HepG2 (cell line): ENCODE measurements around the gene LEMD2. TPM values are rescaled to one million over a fixed set of nuclear protein-coding genes. Genes with fewer than 3 reads are reported as not detected.

Experiments
- ARID2 ChIP-seq: sonication (generic); formaldehyde crosslinking; IDR thresholded peaks from 2 replicates; pipeline ENCODE4 v1.8.1; 2022; ENCODE audit warnings: mild to moderate bottlenecking, missing genetic modification reagents, borderline replicate concordance
- ARNT ChIP-seq: fragments of 450-650 bp; IDR thresholded peaks from 2 replicates; pipeline ENCODE4 v1.6.1; 2017
- ATF7 ChIP-seq, 2 experiments: fragments of 450-650 bp in 1 of 2; sonication (generic) in 1 of 2; formaldehyde crosslinking in 1 of 2; IDR thresholded peaks; 2 replicates each; pipeline versions ENCODE4 v1.4.0 to v1.6.1; 2016 to 2020; ENCODE audit warnings: antibody characterized with exemption in 1 of 2, mild to moderate bottlenecking in 1 of 2, missing genetic modification reagents in 1 of 2
- BHLHE40 ChIP-seq: IDR thresholded peaks from 2 replicates; pipeline ENCODE4 v1.6.1; 2011; ENCODE audit warnings: low read length, improper control_type of control experiment
- CREM ChIP-seq, 2 experiments: sonication (generic) in 1 of 2; formaldehyde crosslinking in 1 of 2; IDR thresholded peaks; 2 replicates each; pipeline versions ENCODE4 v1.4.0 to v1.6.1; 2016 to 2020; ENCODE audit warnings: antibody characterized with exemption in 1 of 2, mild to moderate bottlenecking in 1 of 2, missing genetic modification reagents in 1 of 2
- FOXA1 ChIP-seq, 2 experiments: fragments of 450-650 bp in 1 of 2; sonication (generic) in 1 of 2; formaldehyde crosslinking in 1 of 2; IDR thresholded peaks; 2 replicates each; pipeline versions ENCODE4 v1.4.0 to v1.6.1; 2016 to 2020; ENCODE audit warnings: missing genetic modification reagents in 1 of 2
- HNF4A ChIP-seq: sonication (generic); formaldehyde crosslinking; IDR thresholded peaks from 2 replicates; pipeline ENCODE4 v1.4.0; 2020; ENCODE audit warnings: missing genetic modification reagents
- REPIN1 ChIP-seq: sonication (generic); formaldehyde crosslinking; IDR thresholded peaks from 2 replicates; pipeline ENCODE4 v1.8.0; 2022; ENCODE audit warnings: missing genetic modification reagents, low read depth, mild to moderate bottlenecking, borderline replicate concordance
- SCMH1 ChIP-seq: sonication (generic); formaldehyde crosslinking; IDR thresholded peaks from 2 replicates; pipeline ENCODE4 v1.9.0; 2021; ENCODE audit warnings: missing genetic modification reagents, mild to moderate bottlenecking, borderline replicate concordance
- TEAD3 ChIP-seq: optimal IDR thresholded peaks from 2 replicates; pipeline ENCODE3; 2016; ENCODE audit warnings: borderline replicate concordance
- ZNF282 ChIP-seq: fragments of 450-650 bp; IDR thresholded peaks from 2 replicates; pipeline ENCODE4 v1.6.1; 2018; ENCODE audit not compliant: partially characterized antibody
- ZNF343 ChIP-seq: sonication (generic); formaldehyde crosslinking; IDR thresholded peaks from 2 replicates; pipeline ENCODE4 v1.4.0; 2020; ENCODE audit warnings: mild to moderate bottlenecking, missing genetic modification reagents
- ZNF496 ChIP-seq: sonication (generic); formaldehyde crosslinking; IDR thresholded peaks from 2 replicates; pipeline ENCODE4 v1.8.1; 2023; ENCODE audit warnings: mild to moderate bottlenecking, moderate library complexity, missing genetic modification reagents; ENCODE audit not compliant: insufficient replicate concordance
- ZNF605 ChIP-seq: sonication (generic); formaldehyde crosslinking; IDR thresholded peaks from 2 replicates; pipeline ENCODE4 v1.8.0; 2022; ENCODE audit warnings: mild to moderate bottlenecking, missing genetic modification reagents
- ZNF615 ChIP-seq: sonication (generic); formaldehyde crosslinking; IDR thresholded peaks from 2 replicates; pipeline ENCODE4 v1.5.0; 2020; ENCODE audit warnings: mild to moderate bottlenecking, missing genetic modification reagents, borderline replicate concordance
- ZNF709 ChIP-seq: sonication (generic); formaldehyde crosslinking; IDR thresholded peaks from 2 replicates; pipeline ENCODE4 v1.5.0; 2020; ENCODE audit warnings: mild to moderate bottlenecking, missing genetic modification reagents
- ZNF766 ChIP-seq: sonication (generic); formaldehyde crosslinking; IDR thresholded peaks from 2 replicates; pipeline ENCODE4 v1.5.0; 2020; ENCODE audit warnings: missing genetic modification reagents, borderline replicate concordance
- ZNF773 ChIP-seq: sonication (generic); formaldehyde crosslinking; IDR thresholded peaks from 2 replicates; pipeline ENCODE4 v1.4.0; 2020; ENCODE audit warnings: missing genetic modification reagents, borderline replicate concordance
- ZSCAN29 ChIP-seq: sonication (generic); formaldehyde crosslinking; conservative IDR thresholded peaks from 2 replicates; pipeline ENCODE4 v1.4.0; 2020; ENCODE audit warnings: mild to moderate bottlenecking, missing genetic modification reagents
- polyA plus RNA-seq, 8 experiments: library from polyadenylated mRNA; depleted of rRNA in 3 of 8; stranded (reverse) in 7 of 8; unstranded in 1 of 8; fragments of >200 nt; fragmentation: Illumina TruSeq in 4 of 8; extraction: Trizol in 4 of 8; gene quantifications; 2 replicates each; pipeline versions ENCODE4 v1.2.1 to v1.2.3, GENCODE V29; 2011 to 2016; ENCODE audit warnings: low read depth in 4 of 8, missing spikeins in 1 of 8, mixed read lengths in 1 of 8; ENCODE audit not compliant: insufficient read depth in 1 of 8
- total RNA-seq, 5 experiments: library from RNA; depleted of rRNA; stranded (reverse); fragments of >200 nt; fragmentation: Illumina TruSeq; extraction: Trizol; gene quantifications; 2 replicates each; pipeline ENCODE4 v1.2.3, GENCODE V29; 2016; ENCODE audit warnings: low read depth in 1 of 5
- TF ChIP-seq, protein P1 (sequence below): IDR thresholded peaks from 2 replicates; pipeline ENCODE4 v1.6.1; 2012; ENCODE audit warnings: low read length, improper control_type of control experiment
- TF ChIP-seq, protein P2 (sequence below): sonication (generic); formaldehyde crosslinking; IDR thresholded peaks from 2 replicates; pipeline ENCODE4 v1.4.0; 2020; ENCODE audit warnings: missing genetic modification reagents
- TF ChIP-seq, protein P3 (sequence below): sonication (generic); formaldehyde crosslinking; IDR thresholded peaks from 2 replicates; pipeline ENCODE4 v1.5.1; 2020; ENCODE audit warnings: missing genetic modification reagents, mild to moderate bottlenecking, borderline replicate concordance
- TF ChIP-seq, protein P4 (sequence below): sonication (generic); formaldehyde crosslinking; IDR thresholded peaks from 2 replicates; pipeline ENCODE4 v1.4.0; 2020; ENCODE audit warnings: missing genetic modification reagents

LEMD2 gene
- total and polyA plus RNA-seq, 2 of the 13 experiments (the other 11 are each of a cell fraction or from before 2014, with no cell fraction given): 45.2 to 62.9 TPM

DNA sequence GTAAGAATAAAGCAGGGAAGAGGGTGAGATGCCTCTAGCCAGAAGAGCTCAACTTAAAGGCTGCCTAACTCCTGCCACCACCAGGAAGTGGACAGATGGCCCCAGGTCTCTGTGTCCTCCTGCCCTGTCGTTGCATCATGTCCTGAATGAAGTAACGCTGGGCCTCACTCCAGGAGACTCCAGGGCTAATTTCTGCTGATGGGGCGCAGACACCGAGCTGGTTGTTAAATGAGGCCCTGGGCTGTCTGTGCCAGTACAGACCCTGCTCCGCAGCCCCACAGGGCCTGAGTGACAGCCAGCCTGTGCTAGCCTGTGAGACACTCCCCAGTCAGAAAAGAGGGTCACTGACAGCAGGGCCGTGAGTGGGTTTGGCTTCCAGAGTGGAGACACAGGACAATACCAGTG is 48.7 kb downstream of the LEMD2 start (continued):
- TF ChIP-seq, protein P1, sequence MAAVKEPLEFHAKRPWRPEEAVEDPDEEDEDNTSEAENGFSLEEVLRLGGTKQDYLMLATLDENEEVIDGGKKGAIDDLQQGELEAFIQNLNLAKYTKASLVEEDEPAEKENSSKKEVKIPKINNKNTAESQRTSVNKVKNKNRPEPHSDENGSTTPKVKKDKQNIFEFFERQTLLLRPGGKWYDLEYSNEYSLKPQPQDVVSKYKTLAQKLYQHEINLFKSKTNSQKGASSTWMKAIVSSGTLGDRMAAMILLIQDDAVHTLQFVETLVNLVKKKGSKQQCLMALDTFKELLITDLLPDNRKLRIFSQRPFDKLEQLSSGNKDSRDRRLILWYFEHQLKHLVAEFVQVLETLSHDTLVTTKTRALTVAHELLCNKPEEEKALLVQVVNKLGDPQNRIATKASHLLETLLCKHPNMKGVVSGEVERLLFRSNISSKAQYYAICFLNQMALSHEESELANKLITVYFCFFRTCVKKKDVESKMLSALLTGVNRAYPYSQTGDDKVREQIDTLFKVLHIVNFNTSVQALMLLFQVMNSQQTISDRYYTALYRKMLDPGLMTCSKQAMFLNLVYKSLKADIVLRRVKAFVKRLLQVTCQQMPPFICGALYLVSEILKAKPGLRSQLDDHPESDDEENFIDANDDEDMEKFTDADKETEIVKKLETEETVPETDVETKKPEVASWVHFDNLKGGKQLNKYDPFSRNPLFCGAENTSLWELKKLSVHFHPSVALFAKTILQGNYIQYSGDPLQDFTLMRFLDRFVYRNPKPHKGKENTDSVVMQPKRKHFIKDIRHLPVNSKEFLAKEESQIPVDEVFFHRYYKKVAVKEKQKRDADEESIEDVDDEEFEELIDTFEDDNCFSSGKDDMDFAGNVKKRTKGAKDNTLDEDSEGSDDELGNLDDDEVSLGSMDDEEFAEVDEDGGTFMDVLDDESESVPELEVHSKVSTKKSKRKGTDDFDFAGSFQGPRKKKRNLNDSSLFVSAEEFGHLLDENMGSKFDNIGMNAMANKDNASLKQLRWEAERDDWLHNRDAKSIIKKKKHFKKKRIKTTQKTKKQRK: no peak
- TF ChIP-seq HNF4A (CRISPR knock-in tag) (peak; percentile 64), ZNF709 (CRISPR knock-in tag) (no peak), BHLHE40 (no peak), ZNF766 (CRISPR knock-in tag) (no peak), CREM (IDR thresholded peaks at IDR 0.05) (no peak), CREM (CRISPR knock-in tag; IDR thresholded peaks at IDR 0.05) (no peak), ZNF343 (no peak), REPIN1 (no peak), ATF7 (IDR thresholded peaks at IDR 0.05) (no peak), ATF7 (CRISPR knock-in tag; IDR thresholded peaks at IDR 0.05) (no peak), ZNF605 (no peak), ZNF615 (no peak), ZNF496 (CRISPR knock-in tag) (no peak), ZSCAN29 (CRISPR knock-in tag) (no peak), TEAD3 (CRISPR knock-in tag) (peak; percentile 54), FOXA1 (IDR thresholded peaks at IDR 0.05) (no peak), FOXA1 (CRISPR knock-in tag; IDR thresholded peaks at IDR 0.05) (no peak), ZNF282 (no peak), ZNF773 (CRISPR knock-in tag) (no peak), ARNT (no peak), ARID2 (CRISPR knock-in tag) (no peak), SCMH1 (CRISPR knock-in tag) (no peak)
- TF ChIP-seq, protein P2, sequence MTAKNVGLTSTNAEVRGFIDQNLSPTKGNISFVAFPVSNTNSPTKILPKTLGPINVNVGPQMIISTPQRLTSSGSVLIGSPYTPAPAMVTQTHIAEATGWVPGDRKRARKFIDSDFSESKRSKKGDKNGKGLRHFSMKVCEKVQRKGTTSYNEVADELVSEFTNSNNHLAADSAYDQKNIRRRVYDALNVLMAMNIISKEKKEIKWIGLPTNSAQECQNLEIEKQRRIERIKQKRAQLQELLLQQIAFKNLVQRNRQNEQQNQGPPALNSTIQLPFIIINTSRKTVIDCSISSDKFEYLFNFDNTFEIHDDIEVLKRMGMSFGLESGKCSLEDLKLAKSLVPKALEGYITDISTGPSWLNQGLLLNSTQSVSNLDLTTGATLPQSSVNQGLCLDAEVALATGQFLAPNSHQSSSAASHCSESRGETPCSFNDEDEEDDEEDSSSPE (CRISPR knock-in tag): no peak
- TF ChIP-seq, protein P3, sequence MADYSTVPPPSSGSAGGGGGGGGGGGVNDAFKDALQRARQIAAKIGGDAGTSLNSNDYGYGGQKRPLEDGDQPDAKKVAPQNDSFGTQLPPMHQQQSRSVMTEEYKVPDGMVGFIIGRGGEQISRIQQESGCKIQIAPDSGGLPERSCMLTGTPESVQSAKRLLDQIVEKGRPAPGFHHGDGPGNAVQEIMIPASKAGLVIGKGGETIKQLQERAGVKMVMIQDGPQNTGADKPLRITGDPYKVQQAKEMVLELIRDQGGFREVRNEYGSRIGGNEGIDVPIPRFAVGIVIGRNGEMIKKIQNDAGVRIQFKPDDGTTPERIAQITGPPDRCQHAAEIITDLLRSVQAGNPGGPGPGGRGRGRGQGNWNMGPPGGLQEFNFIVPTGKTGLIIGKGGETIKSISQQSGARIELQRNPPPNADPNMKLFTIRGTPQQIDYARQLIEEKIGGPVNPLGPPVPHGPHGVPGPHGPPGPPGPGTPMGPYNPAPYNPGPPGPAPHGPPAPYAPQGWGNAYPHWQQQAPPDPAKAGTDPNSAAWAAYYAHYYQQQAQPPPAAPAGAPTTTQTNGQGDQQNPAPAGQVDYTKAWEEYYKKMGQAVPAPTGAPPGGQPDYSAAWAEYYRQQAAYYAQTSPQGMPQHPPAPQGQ (CRISPR knock-in tag): no peak
- TF ChIP-seq, protein P4, sequence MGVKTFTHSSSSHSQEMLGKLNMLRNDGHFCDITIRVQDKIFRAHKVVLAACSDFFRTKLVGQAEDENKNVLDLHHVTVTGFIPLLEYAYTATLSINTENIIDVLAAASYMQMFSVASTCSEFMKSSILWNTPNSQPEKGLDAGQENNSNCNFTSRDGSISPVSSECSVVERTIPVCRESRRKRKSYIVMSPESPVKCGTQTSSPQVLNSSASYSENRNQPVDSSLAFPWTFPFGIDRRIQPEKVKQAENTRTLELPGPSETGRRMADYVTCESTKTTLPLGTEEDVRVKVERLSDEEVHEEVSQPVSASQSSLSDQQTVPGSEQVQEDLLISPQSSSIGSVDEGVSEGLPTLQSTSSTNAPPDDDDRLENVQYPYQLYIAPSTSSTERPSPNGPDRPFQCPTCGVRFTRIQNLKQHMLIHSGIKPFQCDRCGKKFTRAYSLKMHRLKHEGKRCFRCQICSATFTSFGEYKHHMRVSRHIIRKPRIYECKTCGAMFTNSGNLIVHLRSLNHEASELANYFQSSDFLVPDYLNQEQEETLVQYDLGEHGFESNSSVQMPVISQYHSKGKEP: no peak
